Neuron (in vitro differentiated cells): ENCODE measurements around the gene LRRC49.

ENCODE experiments used
- H2AFZ ChIP-seq: one replicate; pipeline ENCODE4 v1.6.1; 2013; ENCODE audit warnings: low read depth, mild to moderate bottlenecking, inconsistent platforms, low read length, moderate library complexity
- H3K27me3 ChIP-seq: one replicate; pipeline ENCODE4 v1.6.1; 2013; ENCODE audit warnings: low read length; ENCODE audit not compliant: insufficient read depth
- H3K36me3 ChIP-seq: one replicate; pipeline ENCODE4 v1.6.1; 2013; ENCODE audit warnings: low read length; ENCODE audit not compliant: insufficient read depth
- H3K4me1 ChIP-seq: one replicate; pipeline ENCODE4 v1.6.1; 2013; ENCODE audit warnings: low read length; ENCODE audit not compliant: insufficient read depth
- H3K4me3 ChIP-seq: 2 replicates; pipeline ENCODE4 v1.5.1; 2013; ENCODE audit warnings: mild to moderate bottlenecking, low read length, moderate library complexity
- H3K9me3 ChIP-seq: one replicate; pipeline ENCODE4 v1.6.1; 2013; ENCODE audit warnings: low read length

Gene LRRC49

DNA sequence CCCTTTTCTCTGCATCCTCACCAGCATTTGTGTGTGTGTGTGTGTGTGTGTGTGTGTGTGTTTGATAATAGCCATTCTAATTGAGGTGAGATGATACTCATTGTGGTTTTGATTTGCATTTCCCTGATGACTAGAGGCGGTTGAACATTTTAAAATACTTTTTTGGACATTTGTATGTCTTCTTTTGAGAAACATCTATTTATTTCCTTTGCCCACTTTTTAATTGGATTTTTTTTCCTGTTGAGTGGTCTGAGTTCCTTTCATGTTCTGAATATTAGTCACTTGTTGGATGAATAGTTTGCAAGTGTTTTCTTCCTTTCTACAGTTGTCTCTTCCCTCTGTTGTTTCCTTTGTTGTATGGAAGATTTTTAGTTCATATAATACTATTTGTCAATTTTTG lies 168.4 kb downstream of the LRRC49 start:
- no peaks in the 10 kb centered on the region for H3K27me3 ChIP-seq
- H3K36me3 ChIP-seq: no peaks in the 10 kb centered on the region
- H3K9me3 ChIP-seq: no peaks in the 10 kb centered on the region
- H2AFZ ChIP-seq: no peak overlapping the region
- H3K4me1 ChIP-seq: no peaks in the 10 kb centered on the region
- no peak overlapping the region for H3K4me3 ChIP-seq

DNA sequence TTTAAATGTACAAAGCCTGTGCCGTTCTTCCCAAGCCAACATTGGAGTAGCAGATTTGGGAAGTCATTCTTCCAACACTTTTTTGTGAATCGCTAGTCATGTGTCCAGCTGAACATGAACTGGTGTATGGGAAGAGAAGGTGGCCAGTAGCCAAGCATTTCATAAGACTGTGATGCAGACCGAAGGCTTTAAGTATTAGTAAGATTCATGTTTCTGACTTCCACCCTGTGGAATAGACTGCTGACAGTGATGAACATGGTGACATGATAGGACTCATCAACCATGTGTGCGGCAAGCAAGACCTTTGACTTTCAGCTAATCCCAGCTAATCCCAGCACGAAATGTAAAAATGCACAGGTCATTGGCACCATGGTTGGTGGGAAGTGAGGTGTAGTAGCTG lies 174.4 kb downstream of the LRRC49 start:
- Histone ChIP-seq H3K4me1 (no peaks in the 10 kb centered on the region), H3K36me3 (no peaks in the 10 kb centered on the region), H2AFZ (no peak overlapping the region), H3K9me3 (no peaks in the 10 kb centered on the region), H3K27me3 (no peaks in the 10 kb centered on the region), H3K4me3 (no peak overlapping the region)

DNA sequence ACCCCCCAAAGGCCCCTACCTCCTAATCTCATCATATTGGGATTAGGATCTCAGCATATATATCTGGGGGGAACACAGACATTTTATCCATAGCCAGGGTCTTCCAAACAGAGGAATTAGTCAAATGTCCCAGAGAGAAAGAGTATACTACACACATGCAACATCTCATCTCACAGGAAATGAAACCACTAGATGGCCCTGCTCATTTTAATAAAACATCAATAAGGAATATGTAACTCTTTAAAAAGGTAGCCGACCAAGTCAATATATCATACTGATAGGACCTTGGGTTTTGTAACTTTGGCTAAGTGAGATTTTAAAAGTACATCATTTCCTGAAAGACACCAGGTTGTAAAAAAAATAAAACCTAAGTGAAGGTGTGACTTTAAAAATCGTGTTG lies 177.1 kb downstream of the LRRC49 start:
- Histone ChIP-seq H2AFZ (no peak overlapping the region), H3K4me1 (no peaks in the 10 kb centered on the region), H3K9me3 (no peaks in the 10 kb centered on the region), H3K27me3 (no peaks in the 10 kb centered on the region), H3K36me3 (no peaks in the 10 kb centered on the region), H3K4me3 (no peak overlapping the region)

DNA sequence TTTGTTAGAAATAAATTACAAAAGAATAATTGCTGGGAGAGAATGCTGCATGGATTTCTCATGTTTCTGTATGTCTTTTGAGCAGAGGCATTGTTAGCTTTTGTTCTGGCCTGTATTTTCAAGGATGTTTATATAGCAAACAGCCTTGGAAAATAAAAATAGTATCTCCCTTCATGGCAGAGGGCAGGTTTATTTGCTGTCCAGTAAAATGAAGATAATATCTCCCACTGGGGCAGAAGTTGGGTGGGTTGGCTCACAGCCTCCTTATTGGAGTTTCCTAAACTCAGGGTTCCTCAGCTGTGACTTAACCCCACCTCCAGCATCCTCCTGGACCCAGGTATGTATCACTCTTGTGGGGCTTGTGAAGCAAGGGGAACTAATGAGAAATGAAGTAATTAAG lies 178.9 kb downstream of the LRRC49 start:
- Histone ChIP-seq H3K4me1 (no peaks in the 10 kb centered on the region), H3K9me3 (no peaks in the 10 kb centered on the region), H3K27me3 (no peaks in the 10 kb centered on the region), H2AFZ (no peak overlapping the region), H3K36me3 (no peaks in the 10 kb centered on the region), H3K4me3 (no peak overlapping the region)

DNA sequence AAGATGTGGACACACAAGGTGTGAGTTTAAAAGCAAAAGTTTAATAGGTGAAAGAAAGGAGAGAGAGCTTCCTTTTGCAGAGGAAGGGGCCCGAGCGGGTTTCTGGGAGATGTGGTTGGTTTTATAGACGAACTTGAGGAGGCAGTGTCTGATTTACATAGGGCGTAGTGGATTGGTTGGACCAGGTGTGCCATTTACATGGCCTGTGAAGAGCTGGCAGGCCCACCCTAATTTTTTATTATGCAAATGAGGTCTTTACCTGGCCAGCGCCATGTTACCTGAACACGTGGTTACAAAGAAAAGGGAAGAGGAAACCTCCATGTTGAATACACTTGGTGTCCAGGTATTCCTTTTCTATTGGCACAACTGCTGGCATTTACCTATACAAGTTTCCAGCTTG lies 179.8 kb downstream of the LRRC49 start:
- Histone ChIP-seq H2AFZ (no peak overlapping the region), H3K9me3 (no peaks in the 10 kb centered on the region), H3K4me1 (no peaks in the 10 kb centered on the region), H3K27me3 (no peaks in the 10 kb centered on the region), H3K36me3 (no peaks in the 10 kb centered on the region), H3K4me3 (no peak overlapping the region)

DNA sequence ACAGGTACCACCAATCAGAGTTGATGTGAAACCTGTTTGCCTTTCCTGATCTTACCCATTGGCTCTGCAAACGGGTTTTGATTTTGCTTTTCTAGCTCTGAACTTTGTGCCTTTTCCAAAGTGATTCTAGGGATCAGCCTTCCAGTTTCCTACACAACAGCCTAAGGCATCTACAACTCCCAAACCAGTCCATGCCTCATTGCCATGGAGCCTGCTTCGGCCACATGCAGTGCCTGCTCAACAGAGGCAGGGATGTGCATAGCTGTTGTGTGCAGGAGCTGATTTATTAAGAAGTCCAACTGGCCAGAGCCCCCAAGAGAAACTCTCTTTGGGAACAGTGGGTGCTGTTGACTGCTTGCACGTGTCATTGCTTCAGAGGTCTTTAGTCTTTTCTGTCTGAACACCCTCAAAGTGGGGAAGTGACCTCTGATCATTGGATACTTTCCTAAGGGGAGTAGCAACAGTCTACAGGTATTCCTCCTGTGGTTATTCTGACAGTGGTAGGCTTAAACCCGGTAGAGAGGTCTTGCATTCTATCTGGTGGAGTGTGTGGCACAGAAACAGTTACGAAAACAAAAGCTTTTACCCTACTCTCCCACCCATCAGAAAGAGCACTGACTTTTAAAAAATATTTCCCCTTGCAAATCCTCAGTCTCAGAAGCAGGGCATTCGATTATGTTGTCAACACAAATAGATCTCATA lies 186.0 kb downstream of the LRRC49 start:
- Histone ChIP-seq H3K4me3 (no peak overlapping the region), H3K36me3 (no peaks in the 10 kb centered on the region), H2AFZ (no peak overlapping the region), H3K9me3 (no peaks in the 10 kb centered on the region), H3K27me3 (no peaks in the 10 kb centered on the region), H3K4me1 (no peaks in the 10 kb centered on the region)

DNA sequence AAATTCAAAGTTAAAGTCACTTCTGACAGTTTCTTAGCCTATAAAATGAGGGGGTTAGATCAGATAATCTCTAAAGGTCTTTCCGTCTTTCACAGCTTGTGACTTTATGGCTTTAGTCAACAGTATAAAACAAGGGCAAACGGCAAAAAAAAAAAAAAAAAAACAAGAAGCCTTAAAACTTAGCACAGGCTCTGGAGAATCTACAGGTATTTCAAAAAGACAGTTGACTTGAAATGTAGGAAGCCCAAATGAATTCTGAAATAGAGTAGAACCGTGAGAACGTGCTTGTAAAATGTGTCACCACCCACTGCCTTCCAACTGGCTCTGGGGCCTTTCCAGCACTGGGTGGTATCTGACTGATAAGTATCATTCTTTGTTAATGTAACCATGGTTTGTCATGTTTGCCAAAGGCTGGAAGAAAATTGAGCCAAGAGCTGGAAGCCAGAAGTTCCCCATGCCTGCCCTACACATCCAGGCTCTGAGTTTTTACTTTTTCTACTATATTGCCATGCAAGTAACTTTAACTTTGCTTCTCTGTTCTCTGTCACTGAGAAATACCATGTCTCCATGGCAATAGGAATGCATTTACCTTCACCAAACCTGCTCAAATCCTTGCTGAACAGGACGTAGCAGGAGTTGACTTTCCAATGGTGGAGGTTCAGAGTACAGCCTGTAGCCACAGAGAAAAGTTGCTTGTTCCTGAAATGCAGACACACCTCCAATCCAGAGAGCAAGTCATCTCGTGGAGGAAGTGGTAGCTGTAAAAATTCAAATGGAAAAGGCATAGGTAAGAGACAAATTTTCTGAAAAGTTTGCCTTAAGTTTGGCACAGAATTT lies 186.8 kb downstream of the LRRC49 start:
- H3K9me3 ChIP-seq: no peaks in the 10 kb centered on the region
- no peaks in the 10 kb centered on the region for H3K27me3 ChIP-seq
- no peaks in the 10 kb centered on the region for H3K4me1 ChIP-seq
- H3K36me3 ChIP-seq: no peaks in the 10 kb centered on the region
- H3K4me3 ChIP-seq: no peak overlapping the region
- no peak overlapping the region for H2AFZ ChIP-seq

DNA sequence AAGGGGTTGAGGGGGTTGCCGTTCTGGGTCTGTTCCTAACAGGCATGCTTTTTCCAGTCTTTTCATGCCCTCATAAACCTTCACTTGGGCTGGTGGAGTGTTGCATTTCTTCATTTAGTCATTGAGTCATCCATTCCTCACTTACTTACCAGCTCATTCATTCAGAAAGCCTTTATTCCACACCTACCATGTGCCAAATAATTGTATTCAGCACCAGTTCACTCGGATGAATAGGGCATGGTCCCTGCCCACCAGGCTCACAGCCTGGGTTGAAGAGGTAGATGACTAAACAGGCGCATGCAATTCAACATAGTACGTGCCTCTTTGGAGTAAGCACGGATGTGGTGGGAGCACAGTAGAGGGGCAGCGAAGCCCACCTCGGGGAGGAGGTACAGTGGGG lies 187.5 kb downstream of the LRRC49 start:
- H3K4me1 ChIP-seq: no peaks in the 10 kb centered on the region
- no peaks in the 10 kb centered on the region for H3K27me3 ChIP-seq
- H2AFZ ChIP-seq: no peak overlapping the region
- H3K36me3 ChIP-seq: no peaks in the 10 kb centered on the region
- no peak overlapping the region for H3K4me3 ChIP-seq
- H3K9me3 ChIP-seq: no peaks in the 10 kb centered on the region

DNA sequence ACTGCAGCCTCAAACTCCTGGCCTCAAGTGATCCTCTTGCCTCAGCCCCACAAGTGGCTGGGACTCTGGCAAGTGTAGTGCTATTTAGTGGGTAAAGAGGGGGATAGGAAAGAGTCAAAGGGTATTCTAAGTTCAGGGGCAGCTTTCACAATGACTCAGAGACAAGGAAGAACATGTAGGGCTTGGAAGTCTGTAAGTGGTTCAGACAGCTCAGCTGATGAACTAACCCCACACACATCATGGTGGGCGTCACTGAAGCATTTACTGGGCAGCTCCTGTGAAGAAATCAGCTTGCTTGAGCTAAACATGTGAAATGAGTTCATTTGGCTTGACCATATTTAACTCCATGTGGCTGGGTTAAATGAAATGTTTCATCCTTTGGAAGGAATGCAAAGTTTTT lies 188.1 kb downstream of the LRRC49 start:
- Histone ChIP-seq H3K4me3 (no peak overlapping the region), H3K4me1 (no peaks in the 10 kb centered on the region), H3K27me3 (no peaks in the 10 kb centered on the region), H2AFZ (no peak overlapping the region), H3K36me3 (no peaks in the 10 kb centered on the region), H3K9me3 (no peaks in the 10 kb centered on the region)

DNA sequence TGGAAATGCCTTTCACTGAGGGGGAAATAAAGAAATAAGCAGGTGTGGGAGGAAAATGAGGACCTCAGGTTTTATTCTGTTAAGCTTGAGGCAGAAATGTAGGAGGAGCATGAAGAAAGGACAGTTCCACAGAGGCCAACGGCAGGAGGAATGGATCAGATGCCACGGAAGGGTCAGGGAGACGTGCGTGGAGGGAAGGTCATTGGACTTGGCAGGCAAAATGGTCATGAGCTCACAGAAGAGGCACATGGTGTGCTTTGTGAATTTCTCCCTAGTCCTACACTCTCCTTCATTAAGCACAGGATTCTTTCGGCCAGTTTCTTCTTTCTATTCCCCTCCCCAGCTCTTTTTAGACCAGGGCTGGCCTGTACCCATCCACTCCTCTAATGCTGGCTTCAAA lies 190.2 kb downstream of the LRRC49 start:
- H3K4me1 ChIP-seq: no peaks in the 10 kb centered on the region
- H3K4me3 ChIP-seq: no peak overlapping the region
- H3K36me3 ChIP-seq: no peaks in the 10 kb centered on the region

DNA sequence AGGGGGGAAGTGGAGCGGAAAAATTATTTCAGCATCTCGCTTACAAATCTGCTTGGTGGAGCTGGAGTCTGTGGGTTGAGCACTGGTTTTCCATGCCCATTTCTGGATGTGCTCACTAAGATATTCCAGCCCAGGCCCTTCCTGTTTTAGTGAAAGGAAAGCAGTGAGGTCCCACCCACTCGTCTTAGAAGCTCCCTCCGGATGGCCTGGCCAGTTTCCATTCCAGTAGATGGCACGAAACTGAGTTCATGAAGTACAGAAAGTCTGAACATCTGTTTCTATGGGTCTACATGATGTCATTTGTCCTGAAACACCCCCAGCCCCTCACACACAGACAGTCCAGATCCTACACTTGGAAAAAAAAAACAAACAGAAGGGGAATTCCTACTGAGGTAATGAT lies 190.7 kb downstream of the LRRC49 start:
- Histone ChIP-seq H3K4me3 (no peak overlapping the region), H3K27me3 (no peaks in the 10 kb centered on the region), H2AFZ (no peak overlapping the region), H3K36me3 (no peaks in the 10 kb centered on the region), H3K9me3 (no peaks in the 10 kb centered on the region), H3K4me1 (no peaks in the 10 kb centered on the region)

More for the DNA sequence above, 190.2 kb downstream of the LRRC49 start:
- no peaks in the 10 kb centered on the region for H3K9me3 ChIP-seq
- H2AFZ ChIP-seq: no peak overlapping the region
- H3K27me3 ChIP-seq: no peaks in the 10 kb centered on the region

DNA sequence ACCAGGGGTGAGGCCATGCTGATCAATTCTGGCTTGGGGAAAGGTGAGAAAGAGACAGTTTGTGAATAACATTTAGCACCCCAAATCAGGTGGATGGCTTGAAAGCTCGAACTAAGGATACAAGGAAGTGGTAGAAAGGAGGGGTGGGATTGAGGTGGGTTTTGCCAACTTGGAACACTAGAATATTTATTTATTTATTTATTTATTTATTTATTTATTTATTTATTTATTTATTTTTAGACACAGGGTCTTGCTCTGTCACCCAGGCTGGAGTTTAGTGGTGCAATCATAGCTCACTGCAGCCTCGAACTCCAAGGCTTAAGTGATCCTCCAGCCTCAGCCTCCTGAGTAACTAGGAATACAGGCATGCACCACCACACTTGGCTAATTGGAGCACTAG lies 191.6 kb downstream of the LRRC49 start:
- no peaks in the 10 kb centered on the region for H3K4me1 ChIP-seq
- H3K4me3 ChIP-seq: no peak overlapping the region
- H3K27me3 ChIP-seq: no peaks in the 10 kb centered on the region
- H3K9me3 ChIP-seq: peaks cover 3% of the 10 kb centered on the region
- H2AFZ ChIP-seq: no peak overlapping the region
- no peaks in the 10 kb centered on the region for H3K36me3 ChIP-seq

DNA sequence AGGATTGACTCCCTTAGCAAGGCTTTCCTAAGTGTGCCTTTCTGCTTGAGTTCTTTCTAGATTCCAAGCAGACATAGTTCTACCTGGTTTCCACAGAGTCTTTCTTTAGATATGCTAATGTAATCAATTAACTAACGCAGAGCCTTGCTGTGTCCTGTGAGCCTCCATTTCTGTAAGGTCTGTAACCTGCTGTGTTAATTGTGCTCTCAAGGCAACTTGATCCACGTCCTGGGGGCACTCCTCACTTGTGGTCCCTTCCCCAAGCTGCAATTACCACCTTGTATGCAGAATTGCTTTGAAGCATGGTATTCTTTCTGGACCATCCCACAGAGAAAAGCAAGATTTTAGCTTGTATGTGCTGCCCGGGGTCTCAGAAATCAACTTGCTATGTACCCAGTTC lies 193.2 kb downstream of the LRRC49 start:
- Histone ChIP-seq H3K36me3 (no peaks in the 10 kb centered on the region), H3K9me3 (peaks cover 3% of the 10 kb centered on the region), H3K27me3 (no peaks in the 10 kb centered on the region), H3K4me1 (no peaks in the 10 kb centered on the region), H2AFZ (no peak overlapping the region), H3K4me3 (no peak overlapping the region)
